GM10847 (cell line): ENCODE results near the gene PALM.

Experiments
- POLR2A ChIP-seq: IDR thresholded peaks from 2 replicates; pipeline ENCODE4 v1.6.1; 2011; ENCODE audit not compliant: insufficient read length; ENCODE audit errors: extremely low read depth

PALM gene

DNA sequence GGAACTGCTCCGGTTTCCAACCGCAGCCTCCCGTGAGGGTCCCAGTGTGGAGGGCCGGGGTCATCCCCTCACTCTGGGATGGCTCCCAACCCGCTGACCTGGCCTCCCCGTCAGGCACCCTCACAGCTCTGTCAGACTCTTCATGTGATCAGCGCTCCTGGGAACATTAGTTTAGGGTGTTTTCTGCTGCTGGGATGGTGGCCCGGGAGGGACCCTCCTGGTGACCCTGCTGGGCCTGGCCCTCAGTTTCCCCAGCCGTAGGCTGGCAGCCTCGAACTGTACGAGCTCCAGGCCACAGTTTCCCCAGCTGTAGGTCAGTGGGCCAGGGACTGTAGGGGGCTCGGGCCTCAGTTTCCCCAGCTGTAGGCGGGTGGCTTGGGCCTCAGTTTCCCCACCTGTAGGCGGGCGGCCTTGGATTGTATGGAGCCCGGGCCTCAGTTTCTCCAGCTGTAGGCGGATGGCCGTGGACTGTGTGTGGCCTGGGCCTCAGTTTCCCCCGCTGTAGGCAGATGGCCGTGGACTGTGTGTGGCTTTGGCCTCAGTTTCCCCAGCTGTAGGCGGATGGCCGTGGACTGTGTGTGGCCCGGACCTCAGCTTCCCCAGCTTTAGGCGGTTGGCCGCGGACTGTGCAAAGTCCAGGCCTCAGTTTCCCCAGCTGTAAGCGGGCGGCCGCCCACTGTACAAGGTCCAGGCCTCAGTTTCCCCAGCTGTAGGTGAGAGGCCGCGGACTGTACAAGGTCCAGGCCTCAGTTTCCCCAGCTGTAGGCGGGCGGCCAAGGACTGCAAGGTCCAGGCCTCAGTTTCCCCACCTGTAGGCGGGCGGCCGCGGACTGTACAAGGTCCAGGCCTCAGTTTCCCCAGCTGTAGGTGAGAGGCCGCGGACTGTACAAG, 87.2 kb downstream of the PALM start:
- no peak for TF ChIP-seq POLR2A

DNA sequence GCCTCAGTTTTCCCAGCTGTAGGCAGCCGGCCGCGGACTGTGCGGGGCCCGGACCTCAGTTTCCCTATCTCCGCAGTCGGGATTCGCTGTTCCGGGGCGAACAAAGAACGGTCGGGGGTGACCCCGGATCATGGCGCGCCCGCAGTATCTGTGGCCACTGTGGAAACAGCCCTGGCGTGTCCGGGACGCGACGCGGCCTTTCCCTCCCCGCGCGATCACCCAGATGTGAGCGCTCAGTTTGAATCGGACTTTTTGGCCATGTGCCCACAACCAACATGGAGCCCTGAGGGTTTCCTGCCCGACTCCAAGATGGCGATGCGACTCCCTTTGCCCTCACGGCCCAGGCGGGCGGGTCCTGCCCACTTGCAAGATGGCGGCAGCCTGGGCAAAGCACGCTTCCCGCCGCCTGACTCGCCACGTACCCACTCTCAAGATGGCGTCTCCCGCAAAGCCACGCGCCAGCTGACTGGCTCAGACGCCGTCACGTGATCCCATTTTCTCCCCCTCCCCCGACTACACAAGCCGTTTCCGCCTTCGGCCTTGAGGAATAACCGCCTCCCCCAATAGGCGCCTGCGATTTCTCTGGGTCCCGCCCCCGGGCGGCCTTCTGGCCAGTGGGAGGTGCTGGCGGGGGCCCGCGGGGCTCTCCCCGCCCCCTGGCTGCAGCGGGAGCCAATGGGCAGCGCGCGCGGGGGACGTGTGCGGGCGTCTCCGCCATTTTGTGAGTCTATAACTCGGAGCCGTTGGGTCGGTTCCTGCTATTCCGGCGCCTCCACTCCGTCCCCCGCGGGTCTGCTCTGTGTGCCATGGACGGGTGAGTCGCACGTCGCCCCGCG, 88.2 kb downstream of the PALM start, which contains the start of gene PTBP1:
TSS of gene PTBP1 (plus strand) at position 761 of the 836 bp plus-strand sequence. CDS start at position 807, 46 bp downstream.
- peak; percentile 93 for TF ChIP-seq POLR2A
